GM12878 (cell line): ENCODE data around the gene DPP6. TPM values are rescaled to one million over a fixed set of nuclear protein-coding genes. Genes with fewer than 3 reads are reported as not detected.

Experiments
- ATAC-seq: fragments of 200-7000 bp; cut with Tn5 transposase; 3 replicates; pipeline ENCODE4 v1.9.1; 2020; ENCODE audit warnings: mild to moderate bottlenecking, moderate library complexity
- BruUV-seq: library from RNA; stranded (reverse); fragments of 400-500 nt; replicated peaks from 2 replicates; lab custom pipeline; 2021; lab: Mats Ljungman, UMichigan
- CTCF ChIA-PET: fragments of 300-600 bp; sonication (Branson Sonifier 250); formaldehyde crosslinking; extraction: SDS; loops from one replicate; lab custom pipeline; 2021; ENCODE audit warnings: inconsistent platforms; lab: Yijun Ruan, JAX
- POLR2A ChIA-PET: fragments of 350-600 bp; formaldehyde crosslinking; extraction: SDS; loops from one replicate; lab custom pipeline; 2021; ENCODE audit warnings: inconsistent platforms; lab: Charles Lee
- RAD21 ChIA-PET: fragments of 300-600 bp; sonication (Branson Sonifier 250); formaldehyde crosslinking; loops from one replicate; lab custom pipeline; 2023; ENCODE audit warnings: antibody characterized with exemption; ENCODE audit not compliant: unreplicated experiment; lab: Charles Lee
- SMC1A ChIA-PET: fragments of 300-600 bp; sonication (Branson Sonifier 250); formaldehyde crosslinking; loops from one replicate; lab custom pipeline; 2023; ENCODE audit not compliant: unreplicated experiment, uncharacterized antibody; lab: Charles Lee
- DNase-seq: peaks from one replicate; pipeline ENCODE4 v3.0.0-alpha.2; 2011; ENCODE audit warnings: low read depth, low spot score
- FAIRE-seq: peaks from 3 replicates; lab custom pipeline; 2011; peaks lifted over from hg19 to GRCh38; lab: Jason Lieb, UNC
- H2AFZ ChIP-seq: 2 replicates; pipeline ENCODE4 v1.6.0; 2011; ENCODE audit warnings: low read depth, low read length, control low read depth; ENCODE audit not compliant: control insufficient read depth
- H3K27ac ChIP-seq: 2 replicates; pipeline ENCODE4 v1.5.1; 2011; ENCODE audit warnings: control low read depth; ENCODE audit not compliant: control insufficient read depth, insufficient read depth
- H3K27me3 ChIP-seq, 2 experiments: replicated peaks in 1 of 2; 2 replicates each; pipeline versions ENCODE4 v1.6.0 to v1.6.1; 2011; ENCODE audit warnings: low read length in 1 of 2; ENCODE audit not compliant: control insufficient read depth in 2 of 2, insufficient read depth in 2 of 2
- H3K36me3 ChIP-seq, 2 experiments: 2 replicates each; pipeline ENCODE4 v1.5.1; 2011; ENCODE audit warnings: low read length in 1 of 2; ENCODE audit not compliant: control insufficient read depth in 2 of 2, insufficient read depth in 2 of 2
- H3K4me1 ChIP-seq: 2 replicates; pipeline ENCODE4 v1.6.1; 2011; ENCODE audit warnings: mild to moderate bottlenecking, low read length, moderate library complexity, mixed read lengths; ENCODE audit not compliant: control insufficient read depth, insufficient read depth
- H3K4me2 ChIP-seq: 2 replicates; pipeline ENCODE4 v1.6.0; 2011; ENCODE audit warnings: control low read depth; ENCODE audit not compliant: control insufficient read depth, insufficient read depth
- H3K4me3 ChIP-seq: fragments of 200-600 bp; sonication (generic); 2 replicates; pipeline ENCODE4 v1.5.1; 2016
- H3K79me2 ChIP-seq: 2 replicates; pipeline ENCODE4 v1.6.0; 2011; ENCODE audit warnings: low read length; ENCODE audit not compliant: control insufficient read depth, insufficient read depth
- H3K9ac ChIP-seq: 2 replicates; pipeline ENCODE4 v1.8.0; 2011; ENCODE audit warnings: low read length, control low read depth, mixed read lengths; ENCODE audit not compliant: control insufficient read depth, insufficient read depth
- H3K9me3 ChIP-seq: replicated peaks from 3 replicates; pipeline ENCODE4 v1.5.1; 2011; ENCODE audit warnings: mild to moderate bottlenecking, low read length; ENCODE audit not compliant: control insufficient read depth, insufficient read depth
- H4K20me1 ChIP-seq: 2 replicates; pipeline ENCODE4 v1.6.0; 2011; ENCODE audit not compliant: control insufficient read depth, insufficient read depth
- CBFB ChIP-seq: IDR thresholded peaks from 2 replicates; pipeline ENCODE4 v1.6.1; 2016; ENCODE audit warnings: antibody characterized with exemption, low read depth
- CBX3 ChIP-seq: fragments of 200-600 bp; sonication (generic); IDR thresholded peaks from 2 replicates; pipeline ENCODE4 v1.6.1; 2016; ENCODE audit warnings: low read depth, borderline replicate concordance
- CHD2 ChIP-seq: IDR thresholded peaks from 2 replicates; pipeline ENCODE4 v1.6.1; 2011; ENCODE audit warnings: low read depth, low read length, improper control_type of control experiment, borderline replicate concordance
- DPF2 ChIP-seq: fragments of 450-650 bp; IDR thresholded peaks from 2 replicates; pipeline ENCODE4 v1.6.1; 2017; ENCODE audit warnings: mild to moderate bottlenecking
- E4F1 ChIP-seq: fragments of 450-650 bp; IDR thresholded peaks from 2 replicates; pipeline ENCODE4 v1.6.1; 2018; ENCODE audit warnings: borderline replicate concordance, mild to moderate bottlenecking; ENCODE audit not compliant: partially characterized antibody
- GABPA ChIP-seq: IDR thresholded peaks from 2 replicates; pipeline ENCODE4 v1.6.1; 2014; ENCODE audit warnings: antibody characterized with exemption, low read depth, mild to moderate bottlenecking, inconsistent platforms
- IKZF2 ChIP-seq, 2 experiments: fragments of 450-650 bp; IDR thresholded peaks; 2 replicates each; pipeline ENCODE4 v1.6.1; 2017; ENCODE audit warnings: mild to moderate bottlenecking in 2 of 2, moderate library complexity in 2 of 2
- MYC ChIP-seq: IDR thresholded peaks from 2 replicates; pipeline ENCODE4 v1.6.1; 2011; ENCODE audit warnings: mild to moderate bottlenecking, low read length, moderate library complexity, inconsistent platforms; ENCODE audit not compliant: insufficient read depth, insufficient replicate concordance, insufficient read length, severe bottlenecking
- NRF1 ChIP-seq: conservative IDR thresholded peaks from 2 replicates; pipeline ENCODE4 v1.6.1; 2011; ENCODE audit warnings: mild to moderate bottlenecking, low read depth, low read length, improper control_type of control experiment
- PAX8 ChIP-seq: fragments of 450-650 bp; IDR thresholded peaks from 2 replicates; pipeline ENCODE4 v1.6.1; 2017; ENCODE audit warnings: mild to moderate bottlenecking, moderate library complexity
- RB1 ChIP-seq: fragments of 450-650 bp; formaldehyde crosslinking; IDR thresholded peaks from 2 replicates; pipeline ENCODE4 v1.6.1; 2017; ENCODE audit warnings: mild to moderate bottlenecking, borderline replicate concordance
- RUNX3 ChIP-seq: IDR thresholded peaks from 2 replicates; pipeline ENCODE4 v1.6.1; 2012; ENCODE audit warnings: low read length, inconsistent platforms
- SIX5 ChIP-seq: IDR thresholded peaks from 2 replicates; pipeline ENCODE4 v1.6.1; 2011; ENCODE audit warnings: mild to moderate bottlenecking, low read depth, low read length, moderate library complexity; ENCODE audit not compliant: severe bottlenecking
- SMAD1 ChIP-seq: fragments of 450-650 bp; IDR thresholded peaks from 2 replicates; pipeline ENCODE4 v1.6.1; 2018; ENCODE audit warnings: mild to moderate bottlenecking, low read depth; ENCODE audit not compliant: partially characterized antibody
- SMC3 ChIP-seq: IDR thresholded peaks from 2 replicates; pipeline ENCODE4 v1.6.1; 2011; ENCODE audit warnings: low read length, improper control_type of control experiment, borderline replicate concordance
- STAT1 ChIP-seq: fragments of 450-650 bp; conservative IDR thresholded peaks from 2 replicates; pipeline ENCODE4 v1.6.1; 2014; ENCODE audit warnings: antibody characterized with exemption, mild to moderate bottlenecking
- SUZ12 ChIP-seq: fragments of 200-600 bp; sonication (generic); IDR thresholded peaks from one replicate; pipeline ENCODE4 v1.6.1; 2018; ENCODE audit warnings: antibody characterized with exemption, mild to moderate bottlenecking; ENCODE audit not compliant: unreplicated experiment
- TCF12 ChIP-seq: IDR thresholded peaks from 2 replicates; pipeline ENCODE4 v1.6.1; 2011; ENCODE audit warnings: low read depth, mild to moderate bottlenecking, low read length
- USF1 ChIP-seq: IDR thresholded peaks from 2 replicates; pipeline ENCODE4 v1.6.1; 2011; ENCODE audit warnings: borderline replicate concordance, low read depth, mild to moderate bottlenecking, moderate library complexity, mixed read lengths, low read length; ENCODE audit not compliant: insufficient read depth; ENCODE audit errors: extremely low read length
- ZNF687 ChIP-seq: fragments of 450-650 bp; IDR thresholded peaks from 2 replicates; pipeline ENCODE4 v1.6.1; 2017; ENCODE audit warnings: mild to moderate bottlenecking, moderate library complexity
- WGBS: methylation state at CpG from one replicate; pipeline ENCODE4 v1.1.6; 2016; ENCODE audit warnings: low lambda C conversion rate; ENCODE audit not compliant: insufficient replicate concordance, insufficient coverage; ENCODE audit errors: missing lambda C conversion rate; 5-methylcytosine and 5-hydroxymethylcytosine counted together
- in situ Hi-C: fragments of 300-500 bp; cut with MboI; formaldehyde crosslinking; loops from 9 replicates; pipeline ENCODE4 v1.14.3; 2018; ENCODE audit warnings: mixed read lengths
- intact Hi-C: fragments of 100-400 bp; cut with micrococcal nuclease; formaldehyde crosslinking; loops from one replicate; pipeline ENCODE4 v1.14.2; 2022; ENCODE audit not compliant: unreplicated experiment
- polyA plus RNA-seq, 11 experiments: library from polyadenylated mRNA; depleted of rRNA in 4 of 11; unstranded in 6 of 11; stranded (reverse) in 5 of 11; fragments of >200 nt; fragmentation: Nextera tagmentation in 4 of 11; fragmentation: Illumina TruSeq in 1 of 11; extraction: Ambion mirVana in 4 of 11; extraction: Trizol in 1 of 11; gene quantifications; 1 replicate in 1 of 11; 2 replicates in 10 of 11; pipeline versions ENCODE4 v1.2.1 to v1.2.3, GENCODE V29; 2011 to 2016; ENCODE audit warnings: inconsistent platforms in 2 of 11, missing spikeins in 2 of 11, low read depth in 1 of 11
- total RNA-seq, 4 experiments: library from RNA; depleted of rRNA in 3 of 4; stranded (reverse); fragments of >200 nt in 3 of 4; fragmentation: Illumina TruSeq in 1 of 4; extraction: Trizol in 1 of 4; gene quantifications; 2 replicates each; pipeline versions ENCODE4 v1.2.1 to v1.2.3, GENCODE V29; 2013 to 2021

DPP6 gene
- total and polyA plus RNA-seq, 10 of the 15 experiments (the other 5 are each of a cell fraction or from before 2014, with no cell fraction given) = not detected

GRCh38 chr7:154253810-154254209 is 201.6 kb downstream of the DPP6 start:
- no peak overlapping the region for H3K4me2 ChIP-seq
- H2AFZ ChIP-seq = no peak overlapping the region
- no peak for ATAC-seq
- H3K4me1 ChIP-seq = no peaks in the 10 kb centered on the region
- H3K9ac ChIP-seq = no peak overlapping the region
- DNase-seq = no peak
- H3K9me3 ChIP-seq = no peaks in the 10 kb centered on the region
- H4K20me1 ChIP-seq = no peaks in the 10 kb centered on the region
- no peak overlapping the region for H3K27ac ChIP-seq
- ChIA-PET CTCF (no interaction called here), RAD21 (no interaction called here), POLR2A (no interaction called here), SMC1A (no interaction called here)
- intact Hi-C loops = no loop called here
- in situ Hi-C loops = no loop called here
- no TSS peak for BruUV-seq
- 61% methylated on average over 6 of the region's 6 CpGs for WGBS
- H3K79me2 ChIP-seq = no peaks in the 10 kb centered on the region
- no peaks in the 10 kb centered on the region for H3K27me3 ChIP-seq
- FAIRE-seq = no peak
- H3K36me3 ChIP-seq = no peaks in the 10 kb centered on the region
- TF ChIP-seq DPF2 (no peak), SUZ12 (no peak), NRF1 (no peak), ZNF687 (no peak), SMAD1 (no peak), CBFB (no peak), PAX8 (no peak), CHD2 (no peak), CBX3 (no peak), TCF12 (no peak), E4F1 (no peak), SMC3 (no peak), USF1 (no peak), RUNX3 (no peak), GABPA (no peak), STAT1 (no peak), IKZF2 (IDR thresholded peaks at IDR 0.05) (no peak), SIX5 (no peak), MYC (no peak), RB1 (no peak)
- no peak overlapping the region for H3K4me3 ChIP-seq
